Measurements from ENCODE around the gene SLC25A5. TPM values are rescaled to one million over a fixed set of nuclear protein-coding genes. Genes with fewer than 3 reads are reported as not detected.
A peak's percentile ranks its signal among the peaks of the same experiment; 100 is the strongest.
"Not testable (repeated sequence)": the region's sequence is repeated elsewhere in the genome, so short reads cannot be mapped to it uniquely, and the experiment has no call there.

The SLC25A5 gene
- total RNA-seq, 1 experiment from 2014 or later, result 452 TPM

DNA sequence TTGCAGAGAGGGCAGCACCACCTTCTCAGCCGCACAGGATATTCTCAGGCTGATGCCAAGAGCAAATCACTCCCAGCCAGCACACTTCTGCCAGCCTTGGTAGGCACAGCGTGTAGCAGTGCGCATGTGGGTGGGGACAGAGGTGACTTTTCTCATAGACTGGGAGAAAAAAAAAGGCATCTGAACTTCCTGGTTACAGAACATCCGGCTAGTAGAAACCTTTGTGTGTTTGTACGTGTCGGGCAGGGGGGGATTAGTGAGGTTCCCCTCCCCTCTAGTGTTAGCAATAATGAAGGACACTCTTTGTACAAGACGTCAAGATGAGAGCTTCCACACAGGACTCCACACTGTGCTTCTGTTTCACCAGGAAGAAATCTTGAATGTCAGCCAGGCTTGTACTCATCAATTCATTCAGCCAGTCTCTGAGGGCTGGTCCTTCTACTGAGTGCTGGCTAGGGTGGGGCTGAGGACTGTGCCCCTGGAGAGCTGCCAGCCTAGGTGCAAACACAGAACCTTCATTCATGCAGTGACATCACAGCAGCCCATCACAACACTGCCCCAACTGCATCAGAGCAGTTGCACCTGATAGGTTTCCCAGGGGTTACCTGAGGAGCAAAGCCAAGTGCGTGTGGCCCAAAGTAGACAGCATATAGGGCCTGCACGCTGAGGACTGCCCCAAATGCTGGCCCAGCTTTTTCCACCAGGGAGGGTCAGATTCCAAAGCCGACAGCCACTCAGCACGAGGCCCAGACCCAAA is 34.7 kb downstream of the SLC25A5 start:
- DNase-seq (ENCODE audit: low spot score), result peak; percentile 93

DNA sequence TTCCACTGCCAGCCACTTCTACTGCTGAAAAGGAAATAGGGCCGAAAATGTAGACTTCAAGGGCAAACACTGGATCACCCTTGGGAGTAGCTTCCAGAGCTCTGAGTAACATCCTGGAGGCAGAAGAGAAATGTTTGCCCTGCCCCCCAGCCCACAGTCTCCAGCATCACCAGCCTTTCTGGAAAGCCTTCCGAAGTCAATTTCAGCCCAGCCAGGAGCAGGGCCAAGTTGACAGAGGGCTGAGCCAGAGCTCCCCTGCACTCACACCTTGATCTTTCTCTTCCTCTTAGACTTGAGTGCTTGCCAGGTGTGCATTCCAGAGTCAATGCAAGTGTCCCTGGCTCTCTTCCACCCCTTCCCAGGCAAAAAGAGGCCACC is 35.2 kb downstream of the SLC25A5 start:
- peak; percentile 89 for DNase-seq (ENCODE audit: low spot score)

DNA sequence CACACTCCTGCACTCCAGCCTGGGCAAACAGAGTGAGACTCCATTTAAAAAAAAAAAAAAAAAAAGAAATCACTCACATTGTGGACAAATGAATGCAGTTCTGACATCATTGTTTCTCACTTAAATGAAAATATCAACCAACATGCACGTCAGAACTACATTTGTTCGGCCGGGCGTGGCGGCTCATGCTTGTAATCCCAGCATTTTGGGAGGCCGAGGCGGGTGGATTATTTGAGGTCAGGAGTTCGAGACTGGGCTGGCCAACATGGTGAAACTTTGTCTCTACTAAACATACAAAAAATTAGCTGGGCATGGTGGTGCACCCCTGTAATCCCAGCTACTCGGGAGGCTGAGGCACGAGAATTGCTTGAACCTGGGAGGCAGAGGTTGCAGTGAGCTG is 36.9 kb downstream of the SLC25A5 start:
- not testable (repeated sequence) for DNase-seq (ENCODE audit: low spot score)

DNA sequence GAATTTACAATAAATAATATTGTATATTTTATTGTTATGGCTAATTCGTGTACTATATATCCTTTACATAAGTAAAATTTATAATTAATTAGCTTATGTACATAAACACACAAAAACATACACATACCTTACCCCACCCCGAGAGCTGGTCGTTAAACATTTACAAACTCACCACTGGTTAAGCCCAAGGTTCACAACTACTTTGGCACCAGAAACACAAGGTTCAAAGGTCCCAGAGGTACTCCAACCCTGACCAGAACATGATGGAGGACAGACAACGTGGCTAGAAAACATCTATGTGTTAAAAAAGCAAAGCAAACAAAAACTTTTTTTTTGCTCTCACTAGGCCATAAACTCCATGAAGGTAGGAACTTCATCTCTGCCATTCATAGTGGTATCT is 37.7 kb downstream of the SLC25A5 start:
- peak; percentile 42 for DNase-seq (ENCODE audit: low spot score)

- DNase-seq (ENCODE audit: low spot score), result no peak
Measured at GRCh38 chrX:119507206-119507605, 39.0 kb downstream of the SLC25A5 start.

GRCh38 chrX:119512146-119512800 is 44.0 kb downstream of the SLC25A5 start:
- peak; percentile 92 for DNase-seq (ENCODE audit: low spot score)

- peak; percentile 65 for DNase-seq (ENCODE audit: low spot score)
Measured at GRCh38 chrX:119516157-119516702, 48.0 kb downstream of the SLC25A5 start.

- DNase-seq (ENCODE audit: low spot score), result no peak
Measured at GRCh38 chrX:119518371-119518770, 50.1 kb downstream of the SLC25A5 start.

Small RNA genes within 50 kb of the gene (small RNA-seq; reads per million reads assigned to genes)
- gene RNU1-67P (0.86 reads per million, percentile 25 among the genes with 10 or more reads in this experiment), gene RNY3P16 (not detected)

Other genes with a start within 250 kb of the SLC25A5 start
- gene PGRMC1, start 232.2 kb upstream of the SLC25A5 start, total RNA-seq (2014; rRNA removed; shearing (Covaris generic)), result 169 and 172 TPM in 2 replicates
- 9.0 and 11.3 TPM in 2 replicates for gene SLC25A43, start 69.1 kb upstream of the SLC25A5 start, total RNA-seq (2014; rRNA removed; shearing (Covaris generic))
- gene STEEP1, start 97.0 kb downstream of the SLC25A5 start, total RNA-seq (2014; rRNA removed; shearing (Covaris generic)), result 38.0 and 38.3 TPM in 2 replicates
- gene UBE2A, start 106.1 kb downstream of the SLC25A5 start, total RNA-seq (2014; rRNA removed; shearing (Covaris generic)), result 22.6 and 26.2 TPM in 2 replicates
- 6.9 and 7.8 TPM in 2 replicates for gene NKRF, start 138.0 kb downstream of the SLC25A5 start, total RNA-seq (2014; rRNA removed; shearing (Covaris generic))
- gene SEPTIN6, start 224.7 kb downstream of the SLC25A5 start, total RNA-seq (2014; rRNA removed; shearing (Covaris generic)), result 0.10 and 0.53 TPM in 2 replicates